OCI-LY3 (cell line): ENCODE results near the gene TAS2R39.

Experiments
- EZH2phosphoT487 ChIP-seq: fragments of 200-600 bp; shearing (Covaris generic); IDR thresholded peaks from 2 replicates; pipeline ENCODE4 v1.6.1; 2018; ENCODE audit warnings: antibody characterized with exemption, mixed run types, low read depth
- TF ChIP-seq, protein P1 (sequence below): fragments of 200-600, 300-600 bp; sonication (generic); IDR thresholded peaks from 2 replicates; pipeline ENCODE4 v1.5.1; 2014; ENCODE audit warnings: antibody characterized with exemption, low read length, low read depth

DNA sequence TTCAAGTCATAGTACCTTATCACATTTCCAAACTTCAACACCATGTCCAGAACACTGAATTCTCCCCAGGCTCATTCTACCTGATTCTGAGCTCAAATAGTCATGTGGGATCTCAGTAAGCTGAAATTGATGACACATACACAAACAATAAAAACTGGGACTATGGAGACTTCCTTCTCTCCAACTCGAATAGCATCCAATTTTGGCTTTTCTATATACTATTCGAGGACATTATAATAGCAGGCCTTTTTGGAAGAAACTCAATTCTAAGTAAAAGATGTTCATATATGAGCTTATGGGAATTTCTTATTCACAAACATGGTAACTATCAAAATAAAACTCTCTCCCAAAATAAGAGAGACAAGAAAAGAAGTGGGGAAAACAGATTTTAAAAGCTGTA lies 38.1 kb downstream of the TAS2R39 start:
- TF ChIP-seq, protein P1, sequence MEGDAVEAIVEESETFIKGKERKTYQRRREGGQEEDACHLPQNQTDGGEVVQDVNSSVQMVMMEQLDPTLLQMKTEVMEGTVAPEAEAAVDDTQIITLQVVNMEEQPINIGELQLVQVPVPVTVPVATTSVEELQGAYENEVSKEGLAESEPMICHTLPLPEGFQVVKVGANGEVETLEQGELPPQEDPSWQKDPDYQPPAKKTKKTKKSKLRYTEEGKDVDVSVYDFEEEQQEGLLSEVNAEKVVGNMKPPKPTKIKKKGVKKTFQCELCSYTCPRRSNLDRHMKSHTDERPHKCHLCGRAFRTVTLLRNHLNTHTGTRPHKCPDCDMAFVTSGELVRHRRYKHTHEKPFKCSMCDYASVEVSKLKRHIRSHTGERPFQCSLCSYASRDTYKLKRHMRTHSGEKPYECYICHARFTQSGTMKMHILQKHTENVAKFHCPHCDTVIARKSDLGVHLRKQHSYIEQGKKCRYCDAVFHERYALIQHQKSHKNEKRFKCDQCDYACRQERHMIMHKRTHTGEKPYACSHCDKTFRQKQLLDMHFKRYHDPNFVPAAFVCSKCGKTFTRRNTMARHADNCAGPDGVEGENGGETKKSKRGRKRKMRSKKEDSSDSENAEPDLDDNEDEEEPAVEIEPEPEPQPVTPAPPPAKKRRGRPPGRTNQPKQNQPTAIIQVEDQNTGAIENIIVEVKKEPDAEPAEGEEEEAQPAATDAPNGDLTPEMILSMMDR: no peak
- TF ChIP-seq EZH2phosphoT487: no peak
